ENCODE data around the gene ADAMTS13. TPM values are rescaled to one million over a fixed set of nuclear protein-coding genes. Genes with fewer than 3 reads are reported as not detected.
A peak's percentile ranks its signal among the peaks of the same experiment; 100 is the strongest.

ADAMTS13 gene
- total RNA-seq, 4 donors from 2014 or later = 0.94 to 2.7 (median 2.1) TPM

GRCh38 chr9:133507246-133507965, 85.2 kb downstream of the ADAMTS13 start:
- peaks cover 0 to 37% (median 24%) of the 10 kb centered on the region in 3 donors for H3K4me1 ChIP-seq
- whole genome bisulfite sequencing, 2 donors (ENCODE audit: low coverage in 1 of 2) = 83 to 92% methylated on average over 2 to 12 of the region's 24 CpGs
- TF ChIP-seq EP300 (IDR thresholded peaks at IDR 0.05) = no peak
- no peak for TF ChIP-seq POLR2AphosphoS5 (IDR thresholded peaks at IDR 0.05)
- TF ChIP-seq POLR2A (IDR thresholded peaks at IDR 0.05) = no peak
- TF ChIP-seq CTCF (IDR thresholded peaks at IDR 0.05) = no peak
- no peak overlapping the region for H3K4me3 ChIP-seq
- no peaks in the 10 kb centered on the region for H3K36me3 ChIP-seq
- ATAC-seq = no peak
- H3K9me3 ChIP-seq = peaks cover 0 to 2% (median 0%) of the 10 kb centered on the region in 3 donors
- peak overlapping the region in 3 of 4 donors; percentile 31 to 60 (median 44) for H3K27ac ChIP-seq
- H3K27me3 ChIP-seq = peaks cover 30% of the 10 kb centered on the region

DNA sequence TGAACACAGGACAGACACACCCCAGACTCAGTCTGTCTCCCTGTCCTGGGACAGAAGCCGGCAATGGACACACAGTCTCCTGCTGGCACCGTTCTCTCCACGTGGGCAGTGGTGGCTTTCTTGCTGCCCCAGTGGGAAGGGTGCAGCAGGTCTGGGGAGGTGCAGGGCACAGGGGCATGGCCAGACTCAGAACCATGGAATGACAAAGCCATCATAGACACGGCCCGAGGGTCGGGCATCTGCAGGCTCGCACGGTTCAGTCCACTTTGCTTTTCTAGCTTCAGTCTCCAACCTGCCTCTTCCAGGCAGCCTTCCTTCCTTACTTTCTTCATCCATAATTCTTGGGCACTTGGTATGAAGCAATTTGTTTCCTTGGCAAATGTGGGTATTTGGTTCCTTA, 85.9 kb downstream of the ADAMTS13 start:
- ATAC-seq = no peak
- WGBS, 2 donors (ENCODE audit: low coverage in 1 of 2) = 87 to 100% methylated on average over 2 to 7 of the region's 8 CpGs
- Histone ChIP-seq H3K27ac (peak overlapping the region in 1 of 4 donors; percentile 60), H3K4me3 (no peak overlapping the region), H3K27me3 (peaks cover 30% of the 10 kb centered on the region), H3K9me3 (no peaks in the 10 kb centered on the region), H3K4me1 (peaks cover 0 to 37% (median 24%) of the 10 kb centered on the region in 3 donors), H3K36me3 (no peaks in the 10 kb centered on the region)
- TF ChIP-seq EP300 (IDR thresholded peaks at IDR 0.05) = no peak
- no peak for TF ChIP-seq POLR2A (IDR thresholded peaks at IDR 0.05)
- TF ChIP-seq CTCF (IDR thresholded peaks at IDR 0.05) = no peak
- TF ChIP-seq POLR2AphosphoS5 (IDR thresholded peaks at IDR 0.05) = no peak

Other genes starting within 250 kb of the ADAMTS13 start
- gene OBP2B, start 213.1 kb upstream of the ADAMTS13 start, total RNA-seq = not detected
- 1 to 10 TPM in 2 of 4 donors, under 1 TPM in 2; 0.47 to 10.0 (median 0.91) TPM for gene ABO, start 147.2 kb upstream of the ADAMTS13 start, total RNA-seq
- 10 to 100 TPM; 22.5 to 36.3 (median 25.8) TPM for gene SURF6, start 86.2 kb upstream of the ADAMTS13 start, total RNA-seq
- gene MED22, start 74.2 kb upstream of the ADAMTS13 start, total RNA-seq = 10 to 100 TPM; 25.1 to 47.3 (median 37.8) TPM
- 1,000 to 10,000 TPM; 1,385 to 2,320 (median 1,660) TPM for gene RPL7A, start 74.1 kb upstream of the ADAMTS13 start, total RNA-seq
- 10 to 100 TPM; 46.0 to 53.4 (median 49.8) TPM for gene SURF1, start 65.9 kb upstream of the ADAMTS13 start, total RNA-seq
- gene SURF2, start 65.8 kb upstream of the ADAMTS13 start, total RNA-seq = 10 to 100 TPM; 11.2 to 16.3 (median 15.3) TPM
- gene SURF4, start 46.3 kb upstream of the ADAMTS13 start, total RNA-seq = 100 to 1,000 TPM in 3 of 4 donors, 10 to 100 TPM in 1; 78.1 to 139 (median 108) TPM
- 1 to 10 TPM in 1 of 4 donors, under 1 TPM in 1, not detected in 2; 0.93 to 1.3 TPM for gene STKLD1, start 46.0 kb upstream of the ADAMTS13 start, total RNA-seq
- gene REXO4, start 4.4 kb upstream of the ADAMTS13 start, total RNA-seq = 10 to 100 TPM; 11.2 to 29.9 (median 18.1) TPM
- 10 to 100 TPM; 15.3 to 22.3 (median 16.0) TPM for gene CACFD1, start 37.6 kb downstream of the ADAMTS13 start, total RNA-seq
- 10 to 100 TPM in 1 of 4 donors, 1 to 10 TPM in 3; 1.7 to 11.8 (median 5.2) TPM for gene SLC2A6, start 56.7 kb downstream of the ADAMTS13 start, total RNA-seq
- not detected for gene MYMK, start 102.6 kb downstream of the ADAMTS13 start, total RNA-seq
- gene ADAMTSL2, start 112.3 kb downstream of the ADAMTS13 start, total RNA-seq = 1 to 10 TPM; 2.0 to 5.8 (median 3.1) TPM
- gene FAM163B, start 187.0 kb downstream of the ADAMTS13 start, total RNA-seq = not detected
- not detected for gene DBH, start 214.0 kb downstream of the ADAMTS13 start, total RNA-seq

Data from gastroesophageal sphincter (tissue), 4 donors.